SK-N-DZ (cell line): ENCODE results near the gene ABCG1. TPM values are rescaled to one million over a fixed set of nuclear protein-coding genes. Genes with fewer than 3 reads are reported as not detected.
"Not testable (repeated sequence)": the region's sequence is repeated elsewhere in the genome, so short reads cannot be mapped to it uniquely, and the experiment has no call there.

ENCODE experiments used
- DNase-seq: peaks from one replicate; pipeline ENCODE4 v3.0.0-alpha.2; 2015; ENCODE audit warnings: low spot score
- polyA plus RNA-seq, 2 experiments: library from polyadenylated mRNA; depleted of rRNA; stranded (reverse); fragments of >200 nt; gene quantifications; 2 replicates each; pipeline ENCODE4 v1.2.3, GENCODE V29; 2014

The ABCG1 gene
- 0.09 and 0.12 TPM in 2 replicates for polyA plus RNA-seq (2014; cell fraction: cytosol; rRNA removed)
- not detected in 2 replicates for polyA plus RNA-seq (2014; cell fraction: nucleus; rRNA removed)

DNA sequence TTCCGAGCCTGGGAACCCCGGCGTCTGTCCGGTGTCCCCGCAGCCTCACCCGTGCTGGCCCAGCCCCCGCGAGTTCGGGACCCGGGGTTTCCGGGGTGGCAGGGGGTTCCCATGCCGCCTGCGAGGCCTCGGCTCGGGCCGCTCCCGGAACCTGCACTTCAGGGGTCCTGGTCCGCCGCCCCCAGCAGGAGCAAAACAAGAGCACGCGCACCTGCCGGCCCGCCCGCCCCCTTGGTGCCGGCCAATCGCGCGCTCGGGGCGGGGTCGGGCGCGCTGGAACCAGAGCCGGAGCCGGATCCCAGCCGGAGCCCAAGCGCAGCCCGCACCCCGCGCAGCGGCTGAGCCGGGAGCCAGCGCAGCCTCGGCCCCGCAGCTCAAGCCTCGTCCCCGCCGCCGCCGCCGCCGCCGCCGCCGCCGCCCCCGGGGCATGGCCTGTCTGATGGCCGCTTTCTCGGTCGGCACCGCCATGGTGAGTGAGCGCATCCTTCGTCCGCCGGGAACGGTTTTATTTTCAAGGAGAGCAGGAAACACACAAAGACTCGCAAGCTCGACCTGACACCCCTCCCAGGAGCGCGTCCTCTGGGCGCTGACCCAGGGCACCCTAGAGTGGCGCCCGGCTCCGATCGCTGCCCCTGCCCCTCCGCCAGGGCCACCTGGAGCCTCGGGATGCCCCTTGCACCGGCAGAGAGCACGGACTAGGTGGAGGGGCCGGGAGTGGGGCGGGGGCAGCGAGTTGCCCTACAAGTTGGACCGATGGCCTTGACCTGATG lies at the start of gene ABCG1:
Gene ABCG1, plus strand, starts transcription at position 305 of the 770 bp plus-strand sequence. Its CDS starts 123 bp downstream, at position 428.
- no peak for DNase-seq

GRCh38 chr21:42169758-42170157 lies 49.2 kb upstream of the ABCG1 start:
- no peak for DNase-seq

- DNase-seq: no peak
Observed at GRCh38 chr21:42171091-42172053, 47.6 kb upstream of the ABCG1 start.

- no peak for DNase-seq
Observed at GRCh38 chr21:42172596-42173483, 46.1 kb upstream of the ABCG1 start.

DNA sequence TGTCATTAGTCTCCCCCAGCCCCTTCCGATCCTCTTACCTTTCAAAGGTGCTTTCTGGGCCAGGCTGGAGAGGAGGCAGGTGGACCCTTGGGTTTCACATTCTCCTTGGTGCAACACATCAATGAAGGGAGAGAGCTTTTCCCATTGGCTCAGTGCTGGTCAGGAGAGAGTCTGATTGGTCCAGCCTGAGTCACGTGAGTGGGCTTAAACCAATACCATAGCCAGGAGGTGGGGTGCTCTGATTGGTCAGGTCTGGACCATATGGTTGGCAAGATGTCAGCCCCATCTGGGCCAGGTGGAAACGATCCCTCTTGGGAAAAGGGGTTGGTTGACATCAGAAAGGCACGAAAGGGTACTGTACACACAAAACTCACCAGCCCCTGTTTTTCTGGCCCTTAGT lies 44.8 kb upstream of the ABCG1 start:
- no peak for DNase-seq

DNA sequence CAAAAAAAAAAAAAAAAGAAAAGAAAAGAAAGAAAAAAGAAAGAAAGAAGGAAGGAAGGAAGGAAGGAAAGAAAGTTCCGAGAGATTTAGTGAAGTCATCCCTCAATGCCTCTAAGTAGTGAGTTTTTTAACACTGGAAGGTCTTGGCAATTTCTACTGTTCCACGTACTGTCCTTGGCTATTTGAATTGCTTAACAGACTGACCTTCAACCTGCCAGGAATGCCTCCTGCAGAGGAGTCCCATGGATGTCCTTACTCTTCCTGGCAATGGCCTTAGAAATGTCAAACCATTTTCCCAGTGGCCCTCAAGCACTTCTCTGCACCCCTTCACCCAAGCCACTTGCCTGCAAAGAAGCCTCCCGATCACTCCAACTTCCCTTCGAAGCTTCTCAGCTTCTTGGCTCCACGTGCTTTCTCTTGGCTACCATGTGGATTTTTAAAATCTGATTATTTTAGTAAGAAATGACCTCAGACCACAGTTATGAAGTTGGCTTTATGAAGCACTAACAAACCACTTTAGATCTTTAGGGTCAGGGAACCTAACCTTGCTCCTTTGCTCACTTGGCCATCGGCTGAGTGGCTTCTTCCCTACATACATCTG lies 43.7 kb upstream of the ABCG1 start:
- no peak for DNase-seq

GRCh38 chr21:42176859-42177258 lies 42.1 kb upstream of the ABCG1 start:
- no peak for DNase-seq

- no peak for DNase-seq
Observed at GRCh38 chr21:42179316-42179715, 39.6 kb upstream of the ABCG1 start.

DNA sequence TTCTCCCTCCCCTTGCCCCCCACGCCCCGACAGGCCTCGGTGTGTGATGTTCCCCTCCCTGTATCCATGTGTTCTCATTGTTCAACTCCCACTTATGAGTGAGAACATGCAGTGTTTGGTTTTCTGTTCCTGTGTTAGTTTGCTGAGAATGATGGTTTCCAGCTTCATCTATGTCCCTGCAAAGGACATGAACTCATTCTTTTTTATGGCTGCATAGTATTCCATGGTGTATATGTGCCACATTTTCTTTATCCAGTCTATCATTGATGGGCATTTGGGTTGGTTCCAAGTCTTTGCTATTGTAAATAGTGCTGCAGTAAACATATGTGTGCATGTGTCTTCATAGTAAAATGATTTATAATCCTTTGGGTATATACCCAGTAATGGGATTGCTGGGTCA lies 38.9 kb upstream of the ABCG1 start:
- DNase-seq: not testable (repeated sequence)

- no peak for DNase-seq
Observed at GRCh38 chr21:42182713-42183371, 36.1 kb upstream of the ABCG1 start.

DNA sequence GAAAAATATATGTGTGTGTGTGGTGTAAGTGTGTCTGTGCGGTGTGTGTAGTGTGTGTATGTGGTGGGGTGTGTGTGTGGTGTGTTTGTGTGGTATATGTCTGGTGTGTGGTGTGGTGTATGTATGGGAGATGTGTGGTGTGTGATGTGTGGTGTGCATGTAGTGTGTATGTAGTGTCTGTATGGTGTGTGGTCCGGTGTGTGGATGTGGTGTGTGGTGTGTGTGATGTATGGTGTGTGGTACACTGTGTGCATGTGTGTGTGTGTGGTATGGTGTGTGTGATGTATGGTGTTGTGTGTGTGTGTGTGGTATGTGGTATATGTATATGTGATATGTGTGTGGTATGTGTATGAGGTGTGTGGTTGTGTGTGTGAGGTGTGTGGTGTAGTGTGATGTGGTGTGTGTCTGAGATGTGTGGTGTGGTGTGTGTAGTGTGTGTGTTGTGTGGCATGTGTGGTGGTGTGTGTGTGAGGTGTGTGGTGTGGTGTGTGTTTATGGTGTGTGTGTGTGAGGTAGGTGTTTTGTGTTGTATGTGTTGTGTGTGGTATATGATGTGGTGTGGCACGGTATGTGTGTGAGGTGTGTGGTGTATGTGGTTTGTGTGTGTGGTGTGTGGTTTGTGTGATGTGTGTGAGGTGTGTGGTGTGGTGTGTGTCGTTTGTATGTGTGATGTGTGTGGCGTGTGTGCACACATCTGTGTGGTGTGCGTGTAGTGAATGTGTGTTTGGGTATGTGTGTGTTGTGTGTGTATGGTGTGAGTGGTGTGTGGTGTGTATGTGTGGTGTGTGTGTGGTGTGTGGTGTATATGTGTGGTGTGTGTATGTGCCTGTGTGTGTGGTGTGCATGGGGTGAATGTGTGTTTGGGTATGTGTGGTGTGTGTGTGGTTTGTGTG lies 35.3 kb upstream of the ABCG1 start:
- no peak for DNase-seq

- DNase-seq: no peak
Observed at GRCh38 chr21:42186591-42186990, 32.3 kb upstream of the ABCG1 start.

- DNase-seq: no peak
Observed at GRCh38 chr21:42187976-42188653, 30.8 kb upstream of the ABCG1 start.

DNA sequence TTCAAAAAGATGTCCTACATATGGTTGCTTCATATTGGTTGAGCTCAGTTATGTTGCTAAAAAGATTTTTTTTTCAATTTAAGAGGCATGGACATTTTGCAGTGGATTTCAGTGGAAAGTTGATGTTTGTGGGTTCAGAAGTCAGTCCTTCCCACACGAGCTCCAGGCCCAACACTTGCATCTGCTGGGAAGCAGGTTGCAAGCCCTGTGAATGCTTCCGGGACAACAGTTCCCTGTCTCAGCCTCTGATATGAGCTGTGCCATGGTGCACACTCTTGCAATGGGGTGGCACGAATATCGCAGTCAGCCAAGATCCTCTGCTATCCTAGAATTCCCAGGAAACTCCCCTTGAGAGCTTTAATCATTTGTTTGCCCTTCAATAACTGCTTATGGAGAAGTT lies 30.3 kb upstream of the ABCG1 start:
- no peak for DNase-seq

DNA sequence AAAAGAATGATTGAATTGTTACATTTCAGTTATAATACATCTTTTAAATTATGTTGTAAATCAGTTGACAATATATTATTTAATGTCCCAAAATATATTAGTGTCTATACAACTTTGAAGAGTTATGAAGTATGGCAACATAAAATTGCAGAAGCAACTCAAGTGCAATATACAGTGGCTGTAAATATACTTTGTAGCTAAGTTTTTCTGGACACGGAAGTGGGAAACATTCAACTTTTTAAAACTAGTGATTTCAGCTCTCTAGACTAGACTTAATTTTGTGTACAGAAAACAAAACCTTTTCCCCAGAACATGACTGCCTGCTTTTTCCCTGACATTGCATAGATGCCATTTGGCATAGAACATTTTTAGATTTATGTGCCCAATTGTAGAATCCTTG lies 29.5 kb upstream of the ABCG1 start:
- no peak for DNase-seq

DNA sequence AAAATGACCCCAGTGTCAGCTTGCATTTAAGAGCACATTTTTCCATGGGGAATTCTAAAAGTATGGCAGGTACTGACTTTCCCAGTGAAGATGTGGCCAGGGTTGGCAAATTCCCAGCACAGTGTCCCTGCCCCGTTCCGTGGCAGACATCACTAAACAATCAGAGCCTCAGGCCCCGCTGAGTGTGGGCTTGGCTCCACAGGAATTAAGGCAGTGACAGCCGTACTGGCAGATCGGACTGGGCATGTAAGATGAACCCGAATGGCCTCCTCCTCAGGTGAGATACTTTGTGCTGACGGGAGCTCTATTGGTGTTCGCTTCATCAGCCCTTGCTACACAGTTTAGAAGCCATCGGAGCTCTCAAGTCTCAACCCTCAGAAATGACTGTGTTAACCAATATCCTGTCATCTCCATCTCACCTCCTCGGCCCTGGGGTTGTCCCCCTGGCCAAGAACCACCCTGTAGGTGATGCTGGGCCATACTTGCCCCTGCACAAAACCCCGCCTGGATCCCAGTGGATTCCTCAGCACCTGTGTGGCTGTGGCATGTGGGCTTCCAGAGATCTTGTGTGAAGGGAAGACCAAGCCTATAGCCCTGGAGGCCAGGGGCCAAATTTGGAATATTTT lies 29.0 kb upstream of the ABCG1 start:
- DNase-seq: no peak

DNA sequence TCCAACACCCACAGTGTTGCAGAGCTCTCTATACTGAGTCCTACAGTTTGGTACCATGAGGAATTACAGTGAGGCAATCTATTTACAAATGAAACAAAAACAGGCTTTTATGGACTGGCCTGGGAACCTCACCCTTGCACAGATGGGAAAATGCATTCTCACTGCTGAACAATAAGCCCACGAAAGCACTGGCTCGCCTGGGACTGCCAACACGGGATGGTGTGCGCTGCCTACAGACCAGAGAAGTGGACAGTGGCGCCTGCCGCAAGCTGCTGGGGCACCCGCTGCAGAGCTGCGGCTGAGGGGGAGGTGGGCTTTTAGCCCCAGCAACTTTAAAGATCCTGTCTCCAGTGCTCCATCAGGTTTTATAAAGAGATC lies 28.5 kb upstream of the ABCG1 start:
- no peak for DNase-seq

- DNase-seq: no peak
Observed at GRCh38 chr21:42191064-42191463, 27.9 kb upstream of the ABCG1 start.
